GM10248 (cell line): ENCODE measurements around the gene CPED1.
A peak's percentile ranks its signal among the peaks of the same experiment; 100 is the strongest.

ENCODE experiments used
- CTCF ChIA-PET: fragments of 300-600 bp; sonication (Branson Sonifier 250); formaldehyde crosslinking; extraction: SDS; loops from one replicate; lab custom pipeline; 2021; ENCODE audit warnings: antibody characterized with exemption; lab: Yijun Ruan, JAX
- POLR2A ChIA-PET: fragments of 350-650 bp; sonication (Branson Sonifier 250); formaldehyde crosslinking; extraction: SDS; loops from one replicate; lab custom pipeline; 2020; ENCODE audit warnings: antibody characterized with exemption; lab: Yijun Ruan, JAX
- DNase-seq: peaks from one replicate; pipeline ENCODE4 v3.0.0; 2012; ENCODE audit errors: extremely low spot score
- TF ChIP-seq, protein P1 (sequence below): IDR thresholded peaks from 2 replicates; pipeline ENCODE4 v1.5.1; 2012; ENCODE audit warnings: mild to moderate bottlenecking, low read depth; ENCODE audit errors: extremely low read depth, missing control alignments, control extremely low read depth

CPED1 gene

DNA sequence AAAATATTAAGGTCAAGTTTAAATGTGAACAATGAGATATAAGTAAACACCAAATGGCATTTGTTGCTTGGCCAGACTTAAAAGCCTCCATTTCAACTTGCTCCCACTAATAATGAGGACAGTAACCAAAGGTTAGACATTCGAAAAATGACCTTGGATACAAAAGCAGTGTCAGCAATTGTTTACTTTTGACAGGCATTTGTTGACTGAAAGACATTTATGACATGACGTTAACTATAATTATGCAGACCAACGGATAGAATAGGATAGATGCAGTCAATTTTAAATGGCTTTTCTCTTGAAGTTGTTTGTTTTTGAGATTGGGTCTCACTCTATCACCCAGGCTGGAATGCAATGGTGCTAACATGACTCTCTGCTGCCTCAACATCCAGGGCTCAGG is 333.9 kb downstream of the CPED1 start:
- DNase-seq: no peak
- ChIA-PET POLR2A (no interaction called here), CTCF (no interaction called here)
- TF ChIP-seq, protein P1, sequence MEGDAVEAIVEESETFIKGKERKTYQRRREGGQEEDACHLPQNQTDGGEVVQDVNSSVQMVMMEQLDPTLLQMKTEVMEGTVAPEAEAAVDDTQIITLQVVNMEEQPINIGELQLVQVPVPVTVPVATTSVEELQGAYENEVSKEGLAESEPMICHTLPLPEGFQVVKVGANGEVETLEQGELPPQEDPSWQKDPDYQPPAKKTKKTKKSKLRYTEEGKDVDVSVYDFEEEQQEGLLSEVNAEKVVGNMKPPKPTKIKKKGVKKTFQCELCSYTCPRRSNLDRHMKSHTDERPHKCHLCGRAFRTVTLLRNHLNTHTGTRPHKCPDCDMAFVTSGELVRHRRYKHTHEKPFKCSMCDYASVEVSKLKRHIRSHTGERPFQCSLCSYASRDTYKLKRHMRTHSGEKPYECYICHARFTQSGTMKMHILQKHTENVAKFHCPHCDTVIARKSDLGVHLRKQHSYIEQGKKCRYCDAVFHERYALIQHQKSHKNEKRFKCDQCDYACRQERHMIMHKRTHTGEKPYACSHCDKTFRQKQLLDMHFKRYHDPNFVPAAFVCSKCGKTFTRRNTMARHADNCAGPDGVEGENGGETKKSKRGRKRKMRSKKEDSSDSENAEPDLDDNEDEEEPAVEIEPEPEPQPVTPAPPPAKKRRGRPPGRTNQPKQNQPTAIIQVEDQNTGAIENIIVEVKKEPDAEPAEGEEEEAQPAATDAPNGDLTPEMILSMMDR: no peak

DNA sequence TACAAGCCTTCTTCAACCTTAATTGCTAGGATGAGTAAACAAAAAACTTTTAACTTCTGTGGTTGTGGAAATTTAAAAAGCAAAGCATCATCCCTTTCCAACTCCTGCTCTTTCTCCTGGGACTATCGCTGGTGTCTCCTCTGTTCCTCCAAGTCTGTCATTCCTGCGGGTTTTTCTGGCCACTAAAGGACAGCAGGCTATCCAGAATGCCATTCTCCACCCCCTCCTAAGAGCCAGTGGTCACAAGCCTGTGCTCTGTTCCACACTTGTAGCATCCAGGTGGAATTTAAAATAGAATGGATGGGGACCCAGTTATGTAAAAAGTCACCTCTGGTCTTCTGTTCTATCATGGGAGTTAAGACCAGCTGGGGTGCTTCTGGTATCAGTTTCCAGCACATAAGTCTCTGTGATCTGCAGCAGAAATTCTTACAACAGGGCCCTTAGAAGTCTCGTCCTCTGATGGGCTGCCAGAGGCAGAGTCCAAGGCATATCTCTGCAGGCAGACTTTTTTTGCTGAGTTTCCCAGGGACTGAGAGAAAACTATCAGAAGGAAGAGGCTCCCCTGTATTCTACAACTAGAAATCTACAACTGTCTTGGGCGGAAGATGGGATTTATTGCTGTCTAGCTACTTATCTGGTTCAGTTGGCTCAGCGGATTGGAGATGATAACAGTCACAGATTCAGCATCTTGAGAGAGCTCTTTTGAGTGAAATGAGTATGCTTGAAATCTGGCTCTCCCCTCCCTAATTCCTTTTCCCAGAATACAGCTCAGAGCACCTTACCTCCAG is 335.2 kb downstream of the CPED1 start:
- ChIA-PET CTCF (interaction anchor here (0.9 to 1.2 kb wide), 3 partner anchors 29 to 72 kb away, joined by 3 read pairs; partner anchors contain the start of gene FAM3C), POLR2A (no interaction called here)
- DNase-seq: no peak
- TF ChIP-seq, protein P1: no peak

DNA sequence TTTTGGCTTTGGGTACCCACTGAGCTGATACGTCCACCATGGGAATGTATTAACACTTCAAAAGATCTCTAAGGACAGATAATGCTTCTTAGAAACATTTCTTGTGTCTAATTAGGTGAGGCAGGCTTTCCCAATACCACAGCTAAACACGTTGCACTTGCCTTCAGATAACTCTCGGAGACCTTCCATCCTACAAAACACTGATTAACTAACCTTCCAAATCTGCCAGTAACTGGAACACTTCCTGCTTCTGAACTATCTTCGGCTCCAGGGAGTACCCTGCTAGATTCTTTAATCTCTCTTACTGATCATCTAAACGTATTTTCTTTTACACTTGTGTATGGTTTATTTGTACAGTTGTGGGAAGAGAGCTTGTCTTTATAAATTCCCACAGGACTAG is 339.2 kb downstream of the CPED1 start:
- TF ChIP-seq, protein P1: no peak
- CTCF ChIA-PET: interaction anchor here (0.9 kb wide), 1 partner anchor 17 kb away, joined by 3 read pairs; no protein-coding TSS in a partner anchor
- no peak for DNase-seq
- POLR2A ChIA-PET: no interaction called here

DNA sequence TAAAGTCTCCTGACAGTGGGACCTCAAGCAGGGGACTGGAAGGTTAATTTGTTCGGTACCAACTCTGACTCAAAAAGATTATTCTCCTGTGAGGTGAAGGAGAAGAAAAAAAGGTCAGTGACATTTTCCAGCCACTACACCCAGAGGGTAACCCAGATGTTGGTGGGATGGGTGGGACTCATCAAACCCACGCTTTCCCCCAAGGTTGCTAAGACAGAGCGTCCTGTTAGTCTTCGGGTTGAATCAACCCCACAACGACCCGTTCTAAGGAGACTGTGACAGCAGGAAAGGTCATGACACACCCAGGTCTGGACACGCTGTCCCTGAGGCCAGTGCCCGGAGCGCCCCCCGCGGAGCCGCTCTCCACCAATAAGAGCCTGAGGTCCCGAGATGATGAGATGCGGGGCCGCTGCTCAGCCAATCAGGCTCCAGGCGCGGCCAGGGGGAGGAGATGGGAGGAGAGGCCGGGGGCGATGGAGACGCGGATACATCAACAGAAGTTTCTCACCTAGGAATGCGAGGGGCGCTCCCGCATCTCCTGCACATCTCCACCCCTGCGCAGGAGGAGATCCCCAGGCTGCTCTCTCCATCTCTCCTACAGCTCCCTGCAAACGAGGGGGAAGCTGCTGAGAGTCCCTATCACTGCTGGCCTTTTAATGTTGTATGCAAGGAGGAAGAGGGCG is 340.1 kb downstream of the CPED1 start, which contains the start of gene WNT16:
Gene WNT16 (plus strand): TSS at position 493 of the 683 bp plus-strand sequence. CDS start 293 bp downstream, outside the sequence.
- TF ChIP-seq, protein P1: no peak
- CTCF ChIA-PET: interaction anchor here (1.0 to 1.4 kb wide), 4 partner anchors 16 to 666 kb away, joined by 3 to 4 read pairs (median 3); no protein-coding TSS in a partner anchor
- DNase-seq: peak; percentile 24
- POLR2A ChIA-PET: no interaction called here

DNA sequence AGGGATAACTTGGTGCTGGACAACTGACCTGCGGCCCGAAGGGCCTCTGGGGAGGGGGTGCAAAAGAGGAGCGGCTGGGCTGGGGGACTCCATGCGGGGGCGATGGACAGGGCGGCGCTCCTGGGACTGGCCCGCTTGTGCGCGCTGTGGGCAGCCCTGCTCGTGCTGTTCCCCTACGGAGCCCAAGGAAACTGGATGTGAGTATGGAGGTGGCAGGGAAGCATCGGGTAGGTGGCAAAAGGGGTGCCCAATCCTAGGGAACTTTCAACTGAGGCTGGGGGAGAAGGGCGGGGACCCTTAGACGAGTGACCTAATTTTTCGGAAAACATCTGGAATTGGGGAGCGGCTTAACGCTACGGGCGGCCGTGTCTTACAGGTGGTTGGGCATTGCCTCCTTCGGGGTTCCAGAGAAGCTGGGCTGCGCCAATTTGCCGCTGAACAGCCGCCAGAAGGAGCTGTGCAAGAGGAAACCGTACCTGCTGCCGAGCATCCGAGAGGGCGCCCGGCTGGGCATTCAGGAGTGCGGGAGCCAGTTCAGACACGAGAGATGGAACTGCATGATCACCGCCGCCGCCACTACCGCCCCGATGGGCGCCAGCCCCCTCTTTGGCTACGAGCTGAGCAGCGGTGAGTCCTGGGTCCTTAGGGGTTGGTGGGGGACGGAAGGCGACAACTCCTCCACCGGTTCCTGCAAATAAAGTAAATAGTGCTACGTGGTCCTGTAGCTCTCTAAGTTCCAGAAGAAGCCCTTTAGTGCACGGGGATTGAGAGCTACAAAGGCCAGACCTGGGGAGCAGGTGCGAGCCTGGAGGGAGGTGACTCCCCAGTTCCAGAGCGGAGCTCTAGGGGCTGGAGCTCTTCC is 340.9 kb downstream of the CPED1 start:
- TF ChIP-seq, protein P1: peak; percentile 30
- POLR2A ChIA-PET: no interaction called here
- DNase-seq: peak; percentile 50
- CTCF ChIA-PET: interaction anchor here (0.9 to 1.4 kb wide), 6 partner anchors 11 to 665 kb away, joined by 3 to 4 read pairs (median 3); partner anchors contain the start of gene FAM3C
